ENCODE measurements around the gene MUC21. TPM values are rescaled to one million over a fixed set of nuclear protein-coding genes. Genes with fewer than 3 reads are reported as not detected.

Gene MUC21
- total RNA-seq, 1 donor from 2014 or later: 207 TPM

DNA sequence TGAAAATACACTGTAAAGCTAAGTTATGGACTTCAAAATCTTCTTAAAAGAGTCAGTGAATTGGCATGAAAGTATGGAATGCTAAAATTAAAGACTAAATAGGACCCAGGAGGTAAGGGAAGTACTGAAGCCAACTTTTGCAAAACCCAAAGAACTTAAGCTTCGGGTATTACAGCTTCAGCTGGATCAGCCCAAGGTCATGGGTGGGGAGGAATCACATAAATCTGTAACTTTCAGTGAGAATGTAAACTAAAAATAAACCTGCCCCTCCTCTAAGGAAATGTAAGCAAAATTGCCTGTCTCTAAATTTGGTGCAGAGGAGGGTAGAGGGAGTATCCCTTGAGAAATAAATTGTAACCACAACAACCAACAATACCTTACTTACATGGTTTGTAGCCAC, 4.4 kb upstream of the MUC21 start:
- TF ChIP-seq POLR2AphosphoS5 (IDR thresholded peaks at IDR 0.05; ENCODE audit: insufficient read depth in 1 of 2, low read depth in 1 of 2): no peak
- TF ChIP-seq, protein P1, sequence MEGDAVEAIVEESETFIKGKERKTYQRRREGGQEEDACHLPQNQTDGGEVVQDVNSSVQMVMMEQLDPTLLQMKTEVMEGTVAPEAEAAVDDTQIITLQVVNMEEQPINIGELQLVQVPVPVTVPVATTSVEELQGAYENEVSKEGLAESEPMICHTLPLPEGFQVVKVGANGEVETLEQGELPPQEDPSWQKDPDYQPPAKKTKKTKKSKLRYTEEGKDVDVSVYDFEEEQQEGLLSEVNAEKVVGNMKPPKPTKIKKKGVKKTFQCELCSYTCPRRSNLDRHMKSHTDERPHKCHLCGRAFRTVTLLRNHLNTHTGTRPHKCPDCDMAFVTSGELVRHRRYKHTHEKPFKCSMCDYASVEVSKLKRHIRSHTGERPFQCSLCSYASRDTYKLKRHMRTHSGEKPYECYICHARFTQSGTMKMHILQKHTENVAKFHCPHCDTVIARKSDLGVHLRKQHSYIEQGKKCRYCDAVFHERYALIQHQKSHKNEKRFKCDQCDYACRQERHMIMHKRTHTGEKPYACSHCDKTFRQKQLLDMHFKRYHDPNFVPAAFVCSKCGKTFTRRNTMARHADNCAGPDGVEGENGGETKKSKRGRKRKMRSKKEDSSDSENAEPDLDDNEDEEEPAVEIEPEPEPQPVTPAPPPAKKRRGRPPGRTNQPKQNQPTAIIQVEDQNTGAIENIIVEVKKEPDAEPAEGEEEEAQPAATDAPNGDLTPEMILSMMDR (IDR thresholded peaks at IDR 0.05): no peak
- Histone ChIP-seq H3K4me1 (no peaks in the 10 kb centered on the region), H3K27me3 (no peaks in the 10 kb centered on the region), H3K4me3 (no peak overlapping the region), H3K9me3 (no peaks in the 10 kb centered on the region), H3K36me3 (no peaks in the 10 kb centered on the region), H3K27ac (no peak overlapping the region)
- DNase-seq (ENCODE audit: extremely low spot score in 2 of 2): no peak
- intact Hi-C loops (cut with DNase I): no loop called here

DNA sequence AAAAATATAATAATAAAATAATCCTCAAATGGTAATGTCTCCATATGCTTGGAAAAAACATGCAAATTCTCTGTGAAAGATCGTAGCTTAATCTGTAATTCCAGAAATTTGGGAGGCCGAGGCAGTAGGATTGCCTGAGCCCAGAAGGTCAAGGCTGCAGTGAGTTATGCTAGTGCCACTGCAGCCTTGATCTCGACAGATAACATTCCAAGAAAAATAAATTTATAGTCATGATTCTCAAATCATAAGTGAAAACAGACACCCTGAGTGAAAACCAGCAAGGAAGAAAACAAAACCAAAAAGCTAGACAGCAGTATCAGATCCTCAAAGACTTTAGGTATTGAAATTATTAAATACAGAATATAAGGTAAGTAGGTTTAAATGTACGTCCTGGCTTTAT, 3.8 kb upstream of the MUC21 start:
- Histone ChIP-seq H3K9me3 (no peaks in the 10 kb centered on the region), H3K4me3 (no peak overlapping the region), H3K4me1 (no peaks in the 10 kb centered on the region), H3K27ac (no peak overlapping the region), H3K27me3 (no peaks in the 10 kb centered on the region), H3K36me3 (no peaks in the 10 kb centered on the region)
- no peak for TF ChIP-seq POLR2A (IDR thresholded peaks at IDR 0.05)
- TF ChIP-seq, protein P1 (IDR thresholded peaks at IDR 0.05): no peak
- TF ChIP-seq POLR2AphosphoS5 (IDR thresholded peaks at IDR 0.05; ENCODE audit: insufficient read depth in 1 of 2, low read depth in 1 of 2): no peak
- DNase-seq (ENCODE audit: extremely low spot score in 2 of 2): no peak
- intact Hi-C loops (cut with DNase I): no loop called here

DNA sequence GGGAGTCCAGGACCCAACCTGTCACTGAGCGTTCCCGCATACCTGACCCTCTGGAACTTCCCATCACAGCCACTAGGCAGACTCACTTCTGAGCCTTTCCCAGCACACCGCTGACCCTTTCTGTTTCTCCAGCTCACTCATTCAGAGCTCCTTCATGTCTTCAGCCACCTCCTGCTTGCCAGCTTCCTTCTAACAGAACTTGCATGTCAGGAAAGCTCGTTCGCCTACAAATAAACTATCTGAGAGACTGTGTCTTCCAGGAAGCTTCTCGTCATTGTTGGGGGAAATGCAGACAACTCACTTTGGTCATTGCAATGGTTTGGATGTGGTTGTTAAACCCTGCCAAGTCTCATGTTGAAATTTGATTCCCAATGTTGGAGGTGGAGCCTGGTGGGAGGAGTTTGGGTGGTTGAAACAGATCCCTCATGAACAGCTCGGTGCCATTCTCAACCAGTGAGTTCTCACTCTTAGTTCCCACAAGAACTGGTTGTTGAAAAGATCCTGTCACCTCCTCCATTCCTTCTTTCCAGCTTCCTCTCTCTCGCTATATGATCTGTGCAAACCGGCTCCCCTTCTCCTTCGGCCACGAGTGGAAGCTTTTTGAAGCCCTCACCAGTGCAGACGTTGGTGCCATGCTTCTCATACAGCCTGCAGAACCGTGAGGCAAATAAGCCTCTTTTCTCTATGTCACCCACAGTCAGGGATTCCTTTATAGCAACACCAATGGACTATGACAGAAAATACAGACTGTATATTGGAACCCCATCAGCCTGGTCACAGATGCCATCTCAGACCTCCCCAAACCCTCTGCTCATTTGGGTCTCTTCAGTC, 1.4 kb upstream of the MUC21 start:
- TF ChIP-seq, protein P1 (IDR thresholded peaks at IDR 0.05): no peak
- TF ChIP-seq POLR2AphosphoS5 (IDR thresholded peaks at IDR 0.05; ENCODE audit: insufficient read depth in 1 of 2, low read depth in 1 of 2) (no peak), POLR2A (IDR thresholded peaks at IDR 0.05) (no peak)
- H3K27ac ChIP-seq: peak overlapping the region; percentile 36
- H3K4me3 ChIP-seq: no peak overlapping the region
- intact Hi-C loops (cut with DNase I): no loop called here
- no peaks in the 10 kb centered on the region for H3K4me1 ChIP-seq
- H3K27me3 ChIP-seq: no peaks in the 10 kb centered on the region
- H3K9me3 ChIP-seq: no peaks in the 10 kb centered on the region
- no peak for DNase-seq (ENCODE audit: extremely low spot score in 2 of 2)
- H3K36me3 ChIP-seq: no peaks in the 10 kb centered on the region

DNA sequence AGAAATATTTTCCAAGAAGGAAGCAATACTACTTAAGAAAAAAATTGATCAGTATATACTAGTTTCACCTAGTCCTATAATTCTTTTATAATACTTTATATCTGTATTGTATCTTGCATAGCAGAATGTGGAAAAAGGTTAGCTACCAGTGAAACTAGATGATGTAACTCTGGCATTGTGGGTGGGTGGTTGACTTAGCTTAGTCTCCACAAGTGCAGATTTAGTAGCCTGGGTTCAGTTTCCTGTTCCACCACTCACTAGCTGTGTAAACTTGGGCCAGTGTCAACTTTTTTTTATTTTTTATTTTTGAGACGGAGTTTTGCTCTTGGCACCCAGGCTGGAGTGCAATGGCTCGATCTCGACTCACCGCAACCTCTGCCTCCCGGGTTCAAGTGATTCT, 2.0 kb downstream of the MUC21 start:
- intact Hi-C loops (cut with DNase I): no loop called here
- Histone ChIP-seq H3K4me3 (no peak overlapping the region), H3K9me3 (no peaks in the 10 kb centered on the region)

DNA sequence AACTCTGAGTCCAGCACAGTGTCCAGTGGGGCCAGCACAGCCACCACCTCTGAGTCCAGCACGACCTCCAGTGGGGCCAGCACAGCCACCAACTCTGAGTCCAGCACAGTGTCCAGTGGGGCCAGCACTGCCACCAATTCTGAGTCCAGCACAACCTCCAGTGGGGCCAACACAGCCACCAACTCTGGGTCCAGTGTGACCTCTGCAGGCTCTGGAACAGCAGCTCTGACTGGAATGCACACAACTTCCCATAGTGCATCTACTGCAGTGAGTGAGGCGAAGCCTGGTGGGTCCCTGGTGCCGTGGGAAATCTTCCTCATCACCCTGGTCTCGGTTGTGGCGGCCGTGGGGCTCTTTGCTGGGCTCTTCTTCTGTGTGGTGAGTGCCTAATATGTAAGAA, 3.8 kb downstream of the MUC21 start:
- Histone ChIP-seq H3K4me1 (no peaks in the 10 kb centered on the region), H3K27ac (no peak overlapping the region), H3K36me3 (no peaks in the 10 kb centered on the region), H3K9me3 (no peaks in the 10 kb centered on the region), H3K27me3 (no peaks in the 10 kb centered on the region), H3K4me3 (no peak overlapping the region)
- intact Hi-C loops (cut with DNase I): no loop called here
- no peak for DNase-seq (ENCODE audit: extremely low spot score in 2 of 2)
- no peak for TF ChIP-seq POLR2A (IDR thresholded peaks at IDR 0.05)
- TF ChIP-seq, protein P1 (IDR thresholded peaks at IDR 0.05): no peak
- TF ChIP-seq POLR2AphosphoS5 (IDR thresholded peaks at IDR 0.05; ENCODE audit: insufficient read depth in 1 of 2, low read depth in 1 of 2): no peak

More for the DNA sequence above, 2.0 kb downstream of the MUC21 start:
- Histone ChIP-seq H3K27me3 (no peaks in the 10 kb centered on the region), H3K27ac (no peak overlapping the region), H3K36me3 (no peaks in the 10 kb centered on the region), H3K4me1 (no peaks in the 10 kb centered on the region)
- DNase-seq (ENCODE audit: extremely low spot score in 2 of 2): no peak
- TF ChIP-seq, protein P1 (IDR thresholded peaks at IDR 0.05): no peak
- TF ChIP-seq POLR2AphosphoS5 (IDR thresholded peaks at IDR 0.05; ENCODE audit: insufficient read depth in 1 of 2, low read depth in 1 of 2): no peak
- TF ChIP-seq POLR2A (IDR thresholded peaks at IDR 0.05): no peak

Measured in vagina (tissue), 2 donors.